Trophoblast cell (in vitro differentiated cells and primary cell): ENCODE data around the gene LMCD1.

Experiments
- DNase-seq, 2 donors: peaks; one replicate each; pipeline ENCODE4 v3.0.0-alpha.2; 2016
- H2AFZ ChIP-seq: 2 replicates; pipeline ENCODE4 v1.6.1; 2013; ENCODE audit warnings: low read length, moderate library complexity, mild to moderate bottlenecking; ENCODE audit not compliant: insufficient read depth, poor library complexity
- H2AK5ac ChIP-seq: 2 replicates; pipeline ENCODE4 v1.6.1; 2013; ENCODE audit warnings: mild to moderate bottlenecking, low read length
- H2BK120ac ChIP-seq: 2 replicates; pipeline ENCODE4 v1.6.1; 2013; ENCODE audit warnings: low read length, mild to moderate bottlenecking, moderate library complexity; ENCODE audit not compliant: insufficient read depth, poor library complexity
- H2BK12ac ChIP-seq: 2 replicates; pipeline ENCODE4 v1.6.1; 2013; ENCODE audit warnings: mild to moderate bottlenecking, low read length, moderate library complexity
- H2BK5ac ChIP-seq: 2 replicates; pipeline ENCODE4 v1.6.1; 2013; ENCODE audit warnings: low read length, low read depth, moderate library complexity, mild to moderate bottlenecking; ENCODE audit not compliant: poor library complexity
- H3K14ac ChIP-seq: 2 replicates; pipeline ENCODE4 v1.6.1; 2013; ENCODE audit warnings: mild to moderate bottlenecking, low read length
- H3K18ac ChIP-seq: 2 replicates; pipeline ENCODE4 v1.6.1; 2013; ENCODE audit warnings: mild to moderate bottlenecking, low read length
- H3K23ac ChIP-seq: 2 replicates; pipeline ENCODE4 v1.6.1; 2013; ENCODE audit warnings: low read length
- H3K27ac ChIP-seq: 2 replicates; pipeline ENCODE4 v1.5.1; 2013; ENCODE audit warnings: low read depth, mild to moderate bottlenecking, inconsistent platforms, low read length, moderate library complexity
- H3K27me3 ChIP-seq: 2 replicates; pipeline ENCODE4 v1.6.1; 2013; ENCODE audit warnings: inconsistent platforms, mild to moderate bottlenecking, low read length, moderate library complexity; ENCODE audit not compliant: insufficient read depth
- H3K36me3 ChIP-seq, 2 experiments: 1 replicate in 1 of 2; 2 replicates in 1 of 2; pipeline ENCODE4 v1.6.1; 2013; ENCODE audit warnings: low read length in 2 of 2, mild to moderate bottlenecking in 2 of 2, moderate library complexity in 1 of 2; ENCODE audit not compliant: insufficient read depth in 2 of 2, control insufficient read depth in 1 of 2
- H3K4ac ChIP-seq: 2 replicates; pipeline ENCODE4 v1.6.1; 2013; ENCODE audit warnings: low read depth, mild to moderate bottlenecking, low read length, moderate library complexity
- H3K4me1 ChIP-seq, 2 experiments: 1 replicate in 1 of 2; 2 replicates in 1 of 2; pipeline ENCODE4 v1.6.1; 2013; ENCODE audit warnings: low read length in 2 of 2, mild to moderate bottlenecking in 2 of 2, moderate library complexity in 1 of 2; ENCODE audit not compliant: insufficient read depth in 2 of 2, control insufficient read depth in 1 of 2
- H3K4me2 ChIP-seq: 2 replicates; pipeline ENCODE4 v1.6.1; 2013; ENCODE audit warnings: inconsistent platforms, mild to moderate bottlenecking, low read length, moderate library complexity
- H3K4me3 ChIP-seq: 2 replicates; pipeline ENCODE4 v1.5.1; 2013; ENCODE audit warnings: mild to moderate bottlenecking, low read depth, low read length, inconsistent platforms
- H3K79me1 ChIP-seq: one replicate; pipeline ENCODE4 v1.6.1; 2013; ENCODE audit warnings: low read length
- H3K79me2 ChIP-seq: 2 replicates; pipeline ENCODE4 v1.6.1; 2013; ENCODE audit warnings: low read length, mild to moderate bottlenecking; ENCODE audit not compliant: control insufficient read depth, insufficient read depth, poor library complexity
- H3K9ac ChIP-seq: 2 replicates; pipeline ENCODE4 v1.6.1; 2013; ENCODE audit warnings: mild to moderate bottlenecking, low read length
- H3K9me3 ChIP-seq: 2 replicates; pipeline ENCODE4 v1.6.1; 2013; ENCODE audit warnings: low read depth, mild to moderate bottlenecking, control low read depth, inconsistent platforms, low read length; ENCODE audit not compliant: insufficient read depth
- H4K12ac ChIP-seq: 2 replicates; pipeline ENCODE4 v1.6.1; 2013; ENCODE audit warnings: low read depth, mild to moderate bottlenecking, low read length, moderate library complexity
- H4K8ac ChIP-seq: 2 replicates; pipeline ENCODE4 v1.6.1; 2013; ENCODE audit warnings: low read depth, mild to moderate bottlenecking, low read length, moderate library complexity
- H4K91ac ChIP-seq: one replicate; pipeline ENCODE4 v1.6.1; 2013; ENCODE audit warnings: low read depth, mild to moderate bottlenecking, low read length, moderate library complexity
- WGBS: extraction: QIAGEN DNeasy Blood & Tissue Kit; methylation state at CpG from one replicate; pipeline ENCODE4 v1.1.7; 2013; ENCODE audit warnings: missing lambda C conversion rate; ENCODE audit not compliant: insufficient read length, insufficient coverage; ENCODE audit errors: extremely low coverage; 5-methylcytosine and 5-hydroxymethylcytosine counted together

LMCD1 gene

GRCh38 chr3:8608041-8608790 is 106.6 kb downstream of the LMCD1 start:
- H2AFZ ChIP-seq: no peak overlapping the region
- H4K8ac ChIP-seq: no peak overlapping the region
- no peak for DNase-seq
- no peak overlapping the region for H3K27ac ChIP-seq
- peak overlapping the region; percentile 73 for H2BK120ac ChIP-seq
- H2BK5ac ChIP-seq: peak overlapping the region; percentile 6
- H3K27me3 ChIP-seq: no peaks in the 10 kb centered on the region
- peak overlapping the region; percentile 45 for H2AK5ac ChIP-seq
- peaks cover 3% of the 10 kb centered on the region for H3K9me3 ChIP-seq
- H4K12ac ChIP-seq: no peak overlapping the region
- WGBS: no CpG with 5 or more reads among the region's 16 CpGs
- no peak overlapping the region for H3K23ac ChIP-seq
- no peak overlapping the region for H3K4me2 ChIP-seq
- H3K4ac ChIP-seq: peak overlapping the region; percentile 7
- H2BK12ac ChIP-seq: peak overlapping the region; percentile 55
- H3K79me2 ChIP-seq: no peaks in the 10 kb centered on the region
- no peak overlapping the region for H3K4me3 ChIP-seq
- no peak overlapping the region for H3K18ac ChIP-seq
- peaks cover 12% of the 10 kb centered on the region in 2 experiments for H3K4me1 ChIP-seq
- H4K91ac ChIP-seq: peak overlapping the region; percentile 63
- no peaks in the 10 kb centered on the region for H3K36me3 ChIP-seq
- peaks cover 9% of the 10 kb centered on the region for H3K79me1 ChIP-seq
- H3K14ac ChIP-seq: peak overlapping the region; percentile 72
- H3K9ac ChIP-seq: no peak overlapping the region

GRCh38 chr3:8608791-8609467 is 107.3 kb downstream of the LMCD1 start:
- no peak for DNase-seq
- Histone ChIP-seq H2AK5ac (no peak overlapping the region), H3K9me3 (peaks cover 3% of the 10 kb centered on the region), H3K9ac (no peak overlapping the region), H3K27me3 (no peaks in the 10 kb centered on the region), H3K27ac (no peak overlapping the region), H2BK12ac (no peak overlapping the region), H4K8ac (no peak overlapping the region), H3K14ac (no peak overlapping the region), H2AFZ (no peak overlapping the region), H3K4me2 (no peak overlapping the region), H4K12ac (no peak overlapping the region), H4K91ac (peak overlapping the region; percentile 63), H3K23ac (no peak overlapping the region), H2BK120ac (no peak overlapping the region), H3K18ac (no peak overlapping the region), H3K36me3 (no peaks in the 10 kb centered on the region), H3K4me3 (no peak overlapping the region), H3K79me1 (peaks cover 9% of the 10 kb centered on the region), H3K4ac (no peak overlapping the region), H2BK5ac (no peak overlapping the region), H3K4me1 (peaks cover 12% of the 10 kb centered on the region in 2 experiments), H3K79me2 (no peaks in the 10 kb centered on the region)
- no CpG with 5 or more reads among the region's 10 CpGs for WGBS

GRCh38 chr3:8610951-8611350 is 109.3 kb downstream of the LMCD1 start:
- Histone ChIP-seq H3K9ac (no peak overlapping the region), H2BK120ac (no peak overlapping the region), H3K36me3 (no peaks in the 10 kb centered on the region), H3K14ac (no peak overlapping the region), H3K9me3 (peaks cover 3% of the 10 kb centered on the region), H2AK5ac (no peak overlapping the region), H3K4me3 (no peak overlapping the region), H3K18ac (no peak overlapping the region), H3K79me2 (no peaks in the 10 kb centered on the region), H3K4ac (no peak overlapping the region), H3K27me3 (no peaks in the 10 kb centered on the region), H3K27ac (no peak overlapping the region), H2AFZ (no peak overlapping the region), H3K23ac (no peak overlapping the region), H3K79me1 (peaks cover 9% of the 10 kb centered on the region), H3K4me2 (no peak overlapping the region), H4K12ac (no peak overlapping the region), H2BK12ac (no peak overlapping the region), H4K91ac (no peak overlapping the region), H2BK5ac (no peak overlapping the region), H3K4me1 (peaks cover 12% of the 10 kb centered on the region in 2 experiments), H4K8ac (no peak overlapping the region)
- DNase-seq: no peak
- no CpG with 5 or more reads among the region's 8 CpGs for WGBS

GRCh38 chr3:8617921-8618320 is 116.3 kb downstream of the LMCD1 start:
- Histone ChIP-seq H3K36me3 (no peaks in the 10 kb centered on the region), H3K9me3 (peaks cover 2% of the 10 kb centered on the region), H3K4me3 (no peak overlapping the region), H3K27me3 (no peaks in the 10 kb centered on the region), H2BK120ac (no peak overlapping the region), H2BK5ac (no peak overlapping the region), H3K14ac (no peak overlapping the region), H4K12ac (no peak overlapping the region), H3K18ac (no peak overlapping the region), H4K91ac (no peak overlapping the region), H2AFZ (no peak overlapping the region), H3K9ac (no peak overlapping the region), H3K4me1 (no peaks in the 10 kb centered on the region), H3K27ac (no peak overlapping the region), H2BK12ac (no peak overlapping the region), H3K4me2 (no peak overlapping the region), H3K79me1 (no peaks in the 10 kb centered on the region), H2AK5ac (no peak overlapping the region), H3K79me2 (no peaks in the 10 kb centered on the region), H3K23ac (no peak overlapping the region), H3K4ac (no peak overlapping the region), H4K8ac (no peak overlapping the region)
- no CpG with 5 or more reads among the region's 5 CpGs for WGBS
- no peak for DNase-seq
